Mucosa of descending colon (tissue), 3 donors: Measurements from ENCODE around the gene FOXP2. TPM values are rescaled to one million over a fixed set of nuclear protein-coding genes. Genes with fewer than 3 reads are reported as not detected.

Experiments
- ATAC-seq: fragments of 200-7000 bp; cut with Tn5 transposase; one replicate; pipeline ENCODE4 v1.9.1; 2020; ENCODE audit warnings: mild to moderate bottlenecking, moderate library complexity
- DNase-seq, 3 donors: peaks; one replicate each; pipeline ENCODE4 v3.0.0-alpha.2; 2020
- H3K36me3 ChIP-seq: fragments of 200-600 bp; one replicate; pipeline ENCODE4 v1.8.0; 2021; ENCODE audit warnings: low read depth, mild to moderate bottlenecking
- H3K4me1 ChIP-seq: fragments of 200-600 bp; one replicate; pipeline ENCODE4 v1.8.0; 2021; ENCODE audit warnings: low read depth, mild to moderate bottlenecking
- H3K4me3 ChIP-seq: fragments of 200-600 bp; one replicate; pipeline ENCODE4 v1.8.0; 2021; ENCODE audit warnings: mild to moderate bottlenecking
- H3K9me3 ChIP-seq: fragments of 200-600 bp; one replicate; pipeline ENCODE4 v1.8.0; 2021; ENCODE audit warnings: mild to moderate bottlenecking
- intact Hi-C, 2 donors: fragments of 100-400 bp; cut with DNase I in 1 of 2; cut with micrococcal nuclease in 1 of 2; formaldehyde crosslinking; loops; one replicate each; pipeline versions ENCODE4 v1.11.0 to v1.11.1; 2022; cut with DNase I, micrococcal nuclease
- total RNA-seq, 3 donors: library from RNA; stranded (reverse); fragmentation: NEBNext Ultra II Directional in 2 of 3; extraction: Animal tissue kit (Norgen Biotek cat#: 25700) in 2 of 3; gene quantifications; one replicate each; pipeline versions ENCODE4 v1.2.1 to v1.2.4, GENCODE V29; 2021 to 2023
- TF ChIP-seq, protein P1 (sequence below): fragments of 200-600 bp; IDR thresholded peaks from one replicate; pipeline ENCODE4 v1.8.0; 2022; ENCODE audit warnings: antibody characterized with exemption, mild to moderate bottlenecking
- donor health status: DM: no; HTN: no; CAD: no; lungs with moderate emphysema.
- donor health status: DM: no; HTN: no; CAD: no.
- donor health status: DM: no; HTN: yes; CAD: no.

Gene FOXP2
- total RNA-seq, 3 donors from 2014 or later, result 14.9 to 88.0 (median 17.2) TPM

DNA sequence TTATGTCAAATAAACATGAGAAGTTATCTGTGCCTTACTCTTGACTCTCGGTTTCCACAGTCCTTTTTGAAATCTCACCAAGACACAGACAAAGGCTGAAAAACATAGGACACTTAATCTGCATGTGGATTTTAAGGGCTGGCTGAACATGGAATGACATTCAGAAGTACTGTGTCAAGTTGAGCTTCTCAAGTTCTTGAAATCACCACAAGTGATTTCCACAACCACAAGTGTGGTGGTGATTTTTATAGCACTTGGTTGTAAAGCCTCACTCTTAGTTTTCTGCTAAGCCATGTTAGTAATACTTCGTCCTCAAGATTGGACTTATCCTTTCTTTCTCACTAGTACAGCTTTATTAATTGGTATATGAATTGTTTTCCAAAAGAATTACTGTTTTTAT lies 29.6 kb downstream of the FOXP2 start:
- H3K4me3 ChIP-seq, result no peak overlapping the region
- intact Hi-C loops, result no loop called here
- no peaks in the 10 kb centered on the region for H3K9me3 ChIP-seq
- DNase-seq (no peak), ATAC-seq (no peak)
- H3K36me3 ChIP-seq, result no peaks in the 10 kb centered on the region
- H3K4me1 ChIP-seq, result no peaks in the 10 kb centered on the region
- TF ChIP-seq, protein P1, sequence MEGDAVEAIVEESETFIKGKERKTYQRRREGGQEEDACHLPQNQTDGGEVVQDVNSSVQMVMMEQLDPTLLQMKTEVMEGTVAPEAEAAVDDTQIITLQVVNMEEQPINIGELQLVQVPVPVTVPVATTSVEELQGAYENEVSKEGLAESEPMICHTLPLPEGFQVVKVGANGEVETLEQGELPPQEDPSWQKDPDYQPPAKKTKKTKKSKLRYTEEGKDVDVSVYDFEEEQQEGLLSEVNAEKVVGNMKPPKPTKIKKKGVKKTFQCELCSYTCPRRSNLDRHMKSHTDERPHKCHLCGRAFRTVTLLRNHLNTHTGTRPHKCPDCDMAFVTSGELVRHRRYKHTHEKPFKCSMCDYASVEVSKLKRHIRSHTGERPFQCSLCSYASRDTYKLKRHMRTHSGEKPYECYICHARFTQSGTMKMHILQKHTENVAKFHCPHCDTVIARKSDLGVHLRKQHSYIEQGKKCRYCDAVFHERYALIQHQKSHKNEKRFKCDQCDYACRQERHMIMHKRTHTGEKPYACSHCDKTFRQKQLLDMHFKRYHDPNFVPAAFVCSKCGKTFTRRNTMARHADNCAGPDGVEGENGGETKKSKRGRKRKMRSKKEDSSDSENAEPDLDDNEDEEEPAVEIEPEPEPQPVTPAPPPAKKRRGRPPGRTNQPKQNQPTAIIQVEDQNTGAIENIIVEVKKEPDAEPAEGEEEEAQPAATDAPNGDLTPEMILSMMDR, result no peak

DNA sequence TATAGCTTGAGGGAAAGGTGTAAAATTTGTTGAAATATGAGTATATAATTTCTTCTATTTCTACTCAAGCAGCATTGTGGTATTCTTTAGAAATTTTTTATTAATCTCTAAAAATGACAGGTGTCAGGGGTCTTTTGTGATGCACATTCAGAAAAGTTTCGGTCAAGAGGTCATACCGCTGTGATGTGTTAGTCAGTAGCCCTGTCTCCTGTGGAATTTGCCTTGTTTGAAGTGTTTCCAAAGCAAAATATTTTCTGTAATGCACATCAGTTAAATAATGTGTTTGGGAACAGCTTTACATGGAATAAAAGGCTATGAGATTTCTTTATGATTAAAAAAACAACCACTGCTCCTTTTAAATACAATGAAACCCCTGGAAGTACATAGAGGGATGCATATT lies 35.8 kb downstream of the FOXP2 start:
- ATAC-seq (no peak), DNase-seq (no peak)
- Histone ChIP-seq H3K4me1 (no peaks in the 10 kb centered on the region), H3K4me3 (no peak overlapping the region), H3K36me3 (no peaks in the 10 kb centered on the region), H3K9me3 (no peaks in the 10 kb centered on the region)
- TF ChIP-seq, protein P1, result no peak
- intact Hi-C loops, result no loop called here

DNA sequence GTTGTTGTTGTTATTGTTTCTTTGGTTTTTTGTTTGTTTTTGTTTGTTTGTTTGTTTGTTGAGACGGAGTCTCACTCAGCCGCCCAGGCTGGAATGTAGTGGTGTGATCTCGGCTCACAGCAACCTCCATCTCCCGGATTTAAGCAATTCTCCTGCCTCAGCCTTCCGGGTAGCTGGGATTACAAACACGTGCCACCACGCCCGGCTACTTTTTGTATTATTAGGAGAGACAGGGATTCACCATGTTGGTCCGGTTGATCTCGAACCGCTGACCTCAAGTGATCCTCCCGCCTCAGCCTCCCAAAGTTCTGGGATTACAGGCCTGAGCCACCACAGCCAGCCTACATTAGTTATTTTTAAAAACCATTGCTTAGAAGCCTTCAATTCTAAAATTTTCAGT lies 45.0 kb downstream of the FOXP2 start:
- no peak for DNase-seq
- ATAC-seq, result no peak
- H3K9me3 ChIP-seq, result no peaks in the 10 kb centered on the region

DNA sequence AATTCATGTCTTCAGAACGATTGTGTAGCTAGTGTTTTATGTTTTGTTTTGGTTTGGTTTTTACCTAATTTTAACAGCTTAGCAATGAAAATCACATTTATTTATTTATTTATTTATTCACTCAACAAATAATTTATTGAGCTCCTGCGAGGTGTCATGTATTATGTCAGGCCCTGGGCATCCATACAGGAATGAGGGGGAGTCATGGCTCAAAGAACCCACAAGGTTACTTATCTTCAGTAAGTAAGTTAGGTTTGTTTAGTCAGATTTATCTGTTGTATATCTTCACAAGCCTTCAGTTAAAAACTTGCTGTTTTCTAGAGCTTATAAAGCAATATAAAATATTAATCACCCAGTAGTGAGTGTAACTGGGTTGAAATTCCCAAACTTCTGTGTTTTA lies 45.4 kb downstream of the FOXP2 start:
- Histone ChIP-seq H3K4me3 (no peak overlapping the region), H3K9me3 (no peaks in the 10 kb centered on the region), H3K36me3 (no peaks in the 10 kb centered on the region), H3K4me1 (no peaks in the 10 kb centered on the region)
- TF ChIP-seq, protein P1, result no peak
- ATAC-seq, result no peak
- intact Hi-C loops, result no loop called here
- no peak for DNase-seq

More for the DNA sequence above, 45.0 kb downstream of the FOXP2 start:
- TF ChIP-seq, protein P1, result no peak
- Histone ChIP-seq H3K36me3 (no peaks in the 10 kb centered on the region), H3K4me1 (no peaks in the 10 kb centered on the region), H3K4me3 (no peak overlapping the region)
- intact Hi-C loops, result no loop called here

DNA sequence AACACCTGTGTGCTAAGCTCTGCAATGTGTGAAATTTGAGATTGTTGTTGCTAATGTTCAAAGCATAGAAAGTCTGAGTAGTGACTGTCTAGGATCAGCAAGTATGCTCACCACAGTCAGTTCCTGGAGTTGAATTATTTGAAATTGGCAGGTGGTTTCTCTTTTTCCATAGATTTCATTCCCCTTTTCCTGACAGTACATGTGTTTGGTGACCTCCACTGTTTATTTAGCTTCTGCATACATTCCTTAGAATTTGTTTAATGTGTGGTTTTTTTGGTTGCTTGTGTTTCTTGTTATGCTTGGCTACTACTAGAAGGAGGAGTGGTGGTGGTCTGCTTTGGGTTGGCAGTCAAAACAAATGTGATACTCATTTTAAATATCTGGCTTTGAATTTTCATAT lies 52.3 kb downstream of the FOXP2 start:
- Histone ChIP-seq H3K4me1 (no peaks in the 10 kb centered on the region), H3K4me3 (no peak overlapping the region), H3K9me3 (no peaks in the 10 kb centered on the region), H3K36me3 (no peaks in the 10 kb centered on the region)
- TF ChIP-seq, protein P1, result no peak
- ATAC-seq (no peak), DNase-seq (no peak)
- intact Hi-C loops, result no loop called here

DNA sequence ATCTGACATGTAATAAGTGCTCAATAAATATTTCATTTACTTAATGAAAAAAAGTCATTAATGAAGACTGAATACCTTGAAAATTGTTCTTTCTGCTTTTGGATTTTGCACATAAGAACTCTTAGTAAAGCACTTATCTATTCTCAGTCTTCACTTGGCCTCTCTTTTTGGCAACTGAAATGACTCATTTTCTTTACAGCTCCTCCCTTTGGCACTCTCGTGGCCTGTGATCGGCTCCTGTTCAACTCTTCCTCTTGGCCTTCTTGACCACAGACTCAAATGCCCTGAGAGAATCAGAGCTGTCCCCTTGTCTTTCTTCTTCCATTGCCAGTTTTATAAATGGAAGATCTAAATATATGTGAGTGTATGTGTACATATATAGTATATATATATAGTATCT lies 54.2 kb downstream of the FOXP2 start:
- Histone ChIP-seq H3K9me3 (no peaks in the 10 kb centered on the region), H3K4me1 (no peaks in the 10 kb centered on the region), H3K36me3 (no peaks in the 10 kb centered on the region), H3K4me3 (no peak overlapping the region)
- TF ChIP-seq, protein P1, result no peak
- no peak for DNase-seq
- ATAC-seq, result no peak
- intact Hi-C loops, result no loop called here
